GM10248 (cell line): ENCODE results near the gene ITGA7.

Experiments used
- CTCF ChIA-PET: fragments of 300-600 bp; sonication (Branson Sonifier 250); formaldehyde crosslinking; extraction: SDS; loops from one replicate; lab custom pipeline; 2021; ENCODE audit warnings: antibody characterized with exemption; lab: Yijun Ruan, JAX
- POLR2A ChIA-PET: fragments of 350-650 bp; sonication (Branson Sonifier 250); formaldehyde crosslinking; extraction: SDS; loops from one replicate; lab custom pipeline; 2020; ENCODE audit warnings: antibody characterized with exemption; lab: Yijun Ruan, JAX
- DNase-seq: peaks from one replicate; pipeline ENCODE4 v3.0.0; 2012; ENCODE audit errors: extremely low spot score
- TF ChIP-seq, protein P1 (sequence below): IDR thresholded peaks from 2 replicates; pipeline ENCODE4 v1.5.1; 2012; ENCODE audit warnings: mild to moderate bottlenecking, low read depth; ENCODE audit errors: extremely low read depth, missing control alignments, control extremely low read depth

Gene ITGA7

GRCh38 chr12:55745361-55746173 is 37.9 kb upstream of the ITGA7 start:
- POLR2A ChIA-PET, result interaction anchor here (0.5 to 2.4 kb wide), 4 partner anchors 15 to 229 kb away, joined by 3 to 8 read pairs (median 6); partner anchors contain the start of gene RAB5B
- TF ChIP-seq, protein P1, sequence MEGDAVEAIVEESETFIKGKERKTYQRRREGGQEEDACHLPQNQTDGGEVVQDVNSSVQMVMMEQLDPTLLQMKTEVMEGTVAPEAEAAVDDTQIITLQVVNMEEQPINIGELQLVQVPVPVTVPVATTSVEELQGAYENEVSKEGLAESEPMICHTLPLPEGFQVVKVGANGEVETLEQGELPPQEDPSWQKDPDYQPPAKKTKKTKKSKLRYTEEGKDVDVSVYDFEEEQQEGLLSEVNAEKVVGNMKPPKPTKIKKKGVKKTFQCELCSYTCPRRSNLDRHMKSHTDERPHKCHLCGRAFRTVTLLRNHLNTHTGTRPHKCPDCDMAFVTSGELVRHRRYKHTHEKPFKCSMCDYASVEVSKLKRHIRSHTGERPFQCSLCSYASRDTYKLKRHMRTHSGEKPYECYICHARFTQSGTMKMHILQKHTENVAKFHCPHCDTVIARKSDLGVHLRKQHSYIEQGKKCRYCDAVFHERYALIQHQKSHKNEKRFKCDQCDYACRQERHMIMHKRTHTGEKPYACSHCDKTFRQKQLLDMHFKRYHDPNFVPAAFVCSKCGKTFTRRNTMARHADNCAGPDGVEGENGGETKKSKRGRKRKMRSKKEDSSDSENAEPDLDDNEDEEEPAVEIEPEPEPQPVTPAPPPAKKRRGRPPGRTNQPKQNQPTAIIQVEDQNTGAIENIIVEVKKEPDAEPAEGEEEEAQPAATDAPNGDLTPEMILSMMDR, result no peak
- CTCF ChIA-PET, result interaction anchor here (0.8 to 4.8 kb wide), 8 partner anchors 8 to 251 kb away, joined by 3 to 42 read pairs (median 8); partner anchors contain the start of gene SUOX
- DNase-seq, result no peak

- CTCF ChIA-PET, result interaction anchor here (0.8 to 4.5 kb wide), 8 partner anchors 8 to 295 kb away, joined by 3 to 19 read pairs (median 4); partner anchors contain the start of gene SUOX
- TF ChIP-seq, protein P1, result no peak
- POLR2A ChIA-PET, result interaction anchor here (0.5 to 2.4 kb wide), 6 partner anchors 14 to 230 kb away, joined by 3 to 8 read pairs (median 4); partner anchors contain the start of genes ORMDL2 and RAB5B
- no peak for DNase-seq
These were observed 36.8 kb upstream of the ITGA7 start for GRCh38 chr12:55744340-55745030.

DNA sequence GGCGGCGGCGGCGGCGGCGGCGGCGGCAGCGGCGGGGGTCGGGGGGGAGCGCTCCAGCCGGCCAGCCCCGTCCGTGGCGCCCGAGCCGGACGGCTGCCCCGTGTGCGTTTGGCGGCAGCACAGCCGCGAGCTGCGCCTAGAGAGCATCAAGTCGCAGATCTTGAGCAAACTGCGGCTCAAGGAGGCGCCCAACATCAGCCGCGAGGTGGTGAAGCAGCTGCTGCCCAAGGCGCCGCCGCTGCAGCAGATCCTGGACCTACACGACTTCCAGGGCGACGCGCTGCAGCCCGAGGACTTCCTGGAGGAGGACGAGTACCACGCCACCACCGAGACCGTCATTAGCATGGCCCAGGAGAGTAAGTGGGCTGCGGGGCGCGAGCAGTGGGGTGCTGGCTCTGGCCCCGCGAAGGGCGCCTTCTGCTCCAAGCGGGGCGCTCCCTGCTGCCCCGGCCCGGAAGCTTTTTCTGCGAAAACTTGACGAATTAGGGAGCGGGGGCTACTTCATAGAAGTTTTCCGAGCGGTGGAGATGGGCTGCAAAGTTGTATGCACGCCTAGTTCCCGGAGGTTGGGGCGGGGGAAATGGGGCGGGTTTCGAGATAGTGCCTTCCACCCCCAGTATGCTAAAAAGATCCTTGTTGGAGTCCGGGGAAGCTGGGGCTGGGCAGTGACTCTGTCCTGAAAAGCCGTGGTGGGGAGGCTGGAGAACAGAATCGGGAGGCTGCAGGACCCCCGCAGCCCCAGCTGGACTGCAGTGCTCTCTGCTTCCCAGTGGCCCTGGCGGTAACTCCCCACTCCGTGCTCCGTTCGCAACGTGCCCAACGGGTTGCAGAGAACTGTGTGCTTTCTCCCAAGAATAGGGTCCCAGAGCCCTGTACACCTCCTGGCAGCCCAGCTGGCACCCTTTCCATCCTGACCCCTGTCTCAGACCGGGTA is 36.0 kb upstream of the ITGA7 start:
- ChIA-PET CTCF (interaction anchor here (1.0 to 4.5 kb wide), 7 partner anchors 9 to 296 kb away, joined by 3 to 19 read pairs (median 5); partner anchors contain the start of gene SUOX), POLR2A (interaction anchor here (0.5 to 2.4 kb wide), 4 partner anchors 75 to 230 kb away, joined by 3 to 13 read pairs (median 6); partner anchors contain the start of genes ORMDL2 and RAB5B)
- TF ChIP-seq, protein P1, result peak; percentile 22
- peak; percentile 71 for DNase-seq

- POLR2A ChIA-PET, result interaction anchor here (0.5 to 2.4 kb wide), 3 partner anchors 75 to 231 kb away, joined by 6 to 13 read pairs (median 8); partner anchors contain the start of genes ORMDL2, RAB5B and SARNP
- CTCF ChIA-PET, result interaction anchor here (0.9 to 3.5 kb wide), 6 partner anchors 15 to 375 kb away, joined by 3 to 16 read pairs (median 4); partner anchors contain the start of genes SUOX and ZC3H10
- peak; percentile 83 for DNase-seq
- TF ChIP-seq, protein P1, result no peak
These were observed 35.2 kb upstream of the ITGA7 start, which contains the start of gene GDF11 for GRCh38 chr12:55742719-55743405. Gene GDF11 (plus strand): TSS chr12:55743122. CDS start chr12:55743317, 195 bp downstream.

DNA sequence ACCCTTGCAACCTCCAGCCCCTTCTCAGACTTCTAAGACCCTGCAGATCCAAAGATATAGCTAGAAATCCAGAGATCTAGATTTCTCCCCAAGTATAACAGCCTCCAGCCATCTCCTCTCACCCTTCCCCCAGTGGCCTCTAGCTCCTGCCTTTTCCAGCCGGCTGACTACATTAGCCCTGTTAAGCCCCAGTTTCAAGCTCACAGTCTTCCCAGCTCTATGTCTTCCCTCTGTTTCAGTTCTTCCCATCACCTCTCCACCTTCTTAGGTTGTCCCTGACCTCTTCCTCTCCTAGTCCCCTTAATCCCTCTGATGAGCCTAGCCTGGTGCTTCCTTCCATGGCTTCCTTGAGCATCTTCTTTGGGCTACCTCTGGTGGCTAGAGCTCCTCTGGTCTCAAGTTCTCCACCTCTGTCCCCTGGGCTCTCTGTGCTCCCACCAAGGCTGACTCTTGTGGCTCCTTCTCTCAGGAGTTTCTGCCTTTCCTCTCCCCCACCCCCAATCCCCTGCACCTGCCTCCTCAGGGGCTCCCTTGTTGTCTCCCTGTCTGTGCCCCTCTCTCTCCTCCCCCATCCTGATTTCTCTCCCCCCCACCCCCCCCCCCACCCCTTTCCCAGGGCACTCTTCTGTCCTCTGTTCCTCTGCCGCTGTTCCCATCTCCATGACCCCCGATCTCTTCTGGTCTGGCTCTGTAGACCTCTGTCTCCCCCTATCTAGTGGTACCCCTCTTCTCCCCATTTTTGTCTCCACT is 34.4 kb upstream of the ITGA7 start:
- CTCF ChIA-PET, result interaction anchor here (0.8 to 5.7 kb wide), 9 partner anchors 10 to 448 kb away, joined by 3 to 48 read pairs (median 4); partner anchors contain the start of genes SMARCC2, SUOX and ZC3H10
- DNase-seq, result no peak
- POLR2A ChIA-PET, result interaction anchor here (0.5 to 1.8 kb wide), 5 partner anchors 19 to 968 kb away, joined by 3 to 7 read pairs (median 4); partner anchors contain the start of genes ORMDL2 and SARNP
- TF ChIP-seq, protein P1, result no peak
